Measurements from ENCODE around the gene TAL1.

- TF ChIP-seq POLR2A (IDR thresholded peaks at IDR 0.05; ENCODE audit: low read depth, low read length) (no peak), POLR2AphosphoS5 (IDR thresholded peaks at IDR 0.05; ENCODE audit: low read depth, low read length) (no peak), POU2F2 (IDR thresholded peaks at IDR 0.05; ENCODE audit: low read depth, low read length) (no peak), PAX5 (IDR thresholded peaks at IDR 0.05; ENCODE audit: insufficient read depth, low read length, severe bottlenecking) (no peak), TAF1 (IDR thresholded peaks at IDR 0.05; ENCODE audit: low read depth, low read length) (no peak), SPI1 (IDR thresholded peaks at IDR 0.05; ENCODE audit: low read depth, low read length) (no peak)
Observed at GRCh38 chr1:47244339-47244862, 12.4 kb upstream of the TAL1 start.
